ENCODE results near the gene CACTIN. TPM values are rescaled to one million over a fixed set of nuclear protein-coding genes. Genes with fewer than 3 reads are reported as not detected.
"Not testable (repeated sequence)": the region's sequence is repeated elsewhere in the genome, so short reads cannot be mapped to it uniquely, and the experiment has no call there.

The CACTIN gene
- total RNA-seq, 1 donor from 2014 or later, result 39.2 TPM

DNA sequence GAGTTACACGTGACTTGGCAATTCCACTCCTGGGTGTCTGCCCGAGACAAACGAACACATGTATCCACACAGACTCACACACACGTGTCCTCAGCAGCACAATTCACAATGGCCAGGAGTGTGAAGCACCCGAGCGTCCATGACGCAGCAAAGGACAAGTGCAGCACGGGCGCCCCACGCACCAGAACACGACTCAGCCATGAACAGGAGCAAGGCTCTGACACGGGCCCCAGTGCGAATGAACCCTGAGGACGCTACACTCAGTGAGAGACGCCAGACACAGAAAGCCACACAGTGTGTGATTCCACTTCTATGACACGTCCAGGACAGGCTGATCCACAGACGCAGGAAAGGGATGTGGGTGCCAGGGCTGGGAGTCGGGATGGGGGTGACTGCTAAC lies 37.2 kb upstream of the CACTIN start:
- intact Hi-C loops (cut with micrococcal nuclease), result no loop called here

DNA sequence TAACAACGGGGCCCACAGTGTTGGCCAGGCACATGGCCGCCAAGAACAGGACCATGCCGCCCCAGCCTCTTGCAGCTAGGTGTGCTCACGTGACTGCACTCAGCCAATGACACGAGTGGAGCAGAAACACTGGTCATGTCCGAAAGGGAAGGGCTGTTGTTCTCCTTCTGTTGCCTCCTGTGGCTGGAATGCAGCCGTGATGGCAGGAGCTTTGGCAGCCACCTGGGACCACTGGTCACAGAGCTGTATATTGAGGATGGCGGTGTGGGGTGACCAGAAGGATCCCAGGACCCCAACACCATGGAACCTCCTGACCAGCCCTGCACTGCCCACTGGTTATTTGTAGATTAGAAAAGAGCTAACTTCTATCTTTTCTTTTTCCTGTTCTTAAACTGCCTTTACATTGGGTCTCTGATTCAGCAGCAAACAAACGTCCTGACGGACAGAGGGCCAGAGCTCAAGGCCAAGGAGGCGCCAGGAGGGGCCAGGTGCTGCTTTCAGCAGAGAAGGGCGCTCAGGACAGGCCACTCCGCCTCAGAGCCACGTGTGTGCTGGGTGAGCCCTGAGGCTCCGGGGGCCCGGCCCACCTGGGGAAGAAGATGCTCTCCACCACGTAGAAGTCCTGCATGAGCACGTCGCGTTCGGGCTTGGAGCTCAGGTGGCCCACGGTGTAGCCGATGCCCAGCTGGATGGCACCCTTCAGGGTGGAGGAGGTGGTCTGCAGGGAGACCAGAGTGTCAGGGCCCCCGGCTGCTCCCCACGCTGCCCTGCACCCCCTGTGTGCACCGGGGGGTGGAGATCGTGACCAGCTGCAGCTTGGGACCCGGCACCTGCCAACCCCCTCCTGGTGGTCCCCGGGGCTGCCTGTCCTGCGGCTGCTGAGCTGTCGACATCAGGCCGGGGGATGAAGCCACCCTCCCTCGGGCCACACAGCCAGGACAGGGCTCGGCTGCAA lies 35.0 kb upstream of the CACTIN start:
- intact Hi-C loops (cut with micrococcal nuclease), result no loop called here

DNA sequence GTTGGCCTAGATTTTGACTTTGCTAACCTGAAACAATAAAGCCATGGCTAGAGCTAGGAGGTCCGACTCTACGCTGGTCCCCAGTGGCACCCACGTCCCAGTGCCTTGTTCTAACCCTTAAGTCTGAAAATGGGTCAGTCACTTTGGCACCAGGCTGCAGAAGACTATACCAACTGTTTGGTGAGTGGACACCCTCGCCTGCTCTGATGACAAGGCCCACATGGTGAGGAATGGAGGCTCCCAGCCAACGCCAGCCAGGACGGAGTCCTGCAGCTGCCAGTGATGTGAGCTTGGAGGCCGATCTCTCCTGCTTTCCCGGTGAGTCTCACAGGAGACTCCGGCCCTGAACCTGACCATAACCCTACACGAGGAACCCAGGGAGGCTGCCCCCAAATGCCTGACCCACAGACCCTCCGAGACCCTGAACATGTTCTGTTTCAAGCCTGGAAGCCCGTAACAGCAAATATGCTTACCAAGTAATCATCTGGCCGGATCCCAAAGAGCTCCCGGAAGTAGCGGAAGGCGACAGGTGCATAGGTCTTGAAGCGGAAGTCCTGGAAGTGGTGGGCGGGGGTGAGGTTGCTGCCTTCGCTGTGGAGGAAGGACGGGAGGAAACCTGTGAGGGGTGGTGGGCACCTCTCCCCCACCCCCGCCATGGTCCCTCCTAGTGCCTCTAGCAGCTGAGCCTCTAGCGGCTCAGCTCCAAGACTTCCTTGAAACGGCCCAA lies 34.1 kb upstream of the CACTIN start:
- intact Hi-C loops (cut with micrococcal nuclease), result no loop called here

GRCh38 chr19:3659746-3660112 lies 33.1 kb upstream of the CACTIN start:
- intact Hi-C loops (cut with micrococcal nuclease), result no loop called here

DNA sequence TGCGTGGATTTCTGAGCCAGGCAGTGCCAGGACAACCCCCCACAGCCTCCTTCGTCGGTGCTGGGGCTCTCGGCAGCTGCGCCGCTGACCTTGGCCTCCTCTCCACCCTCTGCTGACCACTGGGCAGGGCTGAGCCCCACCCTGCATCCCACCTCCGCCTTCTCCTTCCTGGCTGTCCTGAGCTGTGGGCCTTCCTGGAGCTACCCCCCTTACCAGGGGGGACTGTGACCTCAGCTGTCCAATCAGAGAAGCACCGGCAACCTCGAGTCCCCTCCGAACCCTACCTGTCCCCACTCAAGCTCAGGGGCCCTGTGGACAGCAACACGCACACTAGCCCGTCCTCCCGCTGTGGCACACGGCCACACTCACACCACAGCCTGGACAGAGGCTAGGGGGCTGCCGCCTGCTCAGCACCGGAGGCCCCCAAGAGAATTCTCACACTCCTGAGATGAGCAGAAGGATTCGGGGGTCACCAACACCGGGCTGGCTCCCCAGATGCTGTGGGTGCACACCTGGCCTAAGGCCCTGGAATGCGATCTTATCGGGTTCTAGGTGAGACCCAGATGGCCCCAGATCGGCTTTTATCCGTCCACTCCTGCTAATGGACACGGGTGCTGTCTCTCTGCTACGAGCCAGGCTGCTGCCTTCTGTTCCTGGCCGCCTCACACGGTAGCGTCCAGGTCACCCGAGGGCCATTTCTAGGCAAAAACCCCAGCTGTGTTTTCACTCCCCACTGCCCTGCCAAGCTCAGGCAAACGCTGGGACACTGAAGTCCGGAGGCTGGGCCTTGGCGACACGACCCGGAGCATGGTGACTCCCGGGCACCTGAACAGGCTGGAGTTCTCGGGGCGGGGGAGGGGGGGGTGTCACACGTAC lies 32.5 kb upstream of the CACTIN start:
- intact Hi-C loops (cut with micrococcal nuclease), result no loop called here

GRCh38 chr19:3658004-3658869 lies 31.6 kb upstream of the CACTIN start:
- intact Hi-C loops (cut with micrococcal nuclease), result no loop called here

GRCh38 chr19:3657395-3657769 lies 30.8 kb upstream of the CACTIN start:
- intact Hi-C loops (cut with micrococcal nuclease), result no loop called here

- intact Hi-C loops (cut with micrococcal nuclease), result no loop called here
Measured at GRCh38 chr19:3656747-3657394, 30.3 kb upstream of the CACTIN start.

DNA sequence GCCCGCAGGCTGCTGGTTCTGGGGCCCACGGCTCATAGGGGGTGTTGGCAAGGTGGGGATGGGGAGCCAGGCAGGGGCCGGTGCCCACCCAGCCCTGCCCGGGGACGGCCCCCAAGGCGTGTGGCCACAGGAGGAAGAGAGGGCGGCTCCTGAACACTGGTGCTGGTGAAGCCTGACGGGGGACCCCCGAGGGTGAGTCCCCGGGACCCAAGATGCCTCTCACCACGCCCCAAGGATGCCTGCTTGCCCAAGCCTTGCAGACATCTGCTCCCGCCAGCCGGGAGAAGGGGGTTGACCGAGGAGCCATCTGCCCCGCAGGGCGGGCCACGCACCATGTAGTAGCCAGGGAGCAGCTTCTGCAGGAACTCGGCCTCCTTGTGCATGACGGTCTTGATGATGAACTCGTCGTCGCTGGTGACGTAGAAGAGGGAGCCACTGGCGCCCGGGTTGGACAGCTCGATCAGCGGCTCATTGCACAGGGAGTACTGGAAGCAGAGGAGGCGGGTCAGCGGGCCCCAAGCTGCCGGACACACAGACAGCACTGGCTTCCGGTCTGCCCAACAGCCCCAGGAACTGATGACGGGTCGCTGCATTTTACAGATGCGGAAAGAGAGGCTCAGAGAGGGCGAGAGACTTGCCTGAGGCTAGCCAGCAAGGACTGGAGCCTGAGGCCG lies 29.6 kb upstream of the CACTIN start:
- intact Hi-C loops (cut with micrococcal nuclease), result no loop called here

DNA sequence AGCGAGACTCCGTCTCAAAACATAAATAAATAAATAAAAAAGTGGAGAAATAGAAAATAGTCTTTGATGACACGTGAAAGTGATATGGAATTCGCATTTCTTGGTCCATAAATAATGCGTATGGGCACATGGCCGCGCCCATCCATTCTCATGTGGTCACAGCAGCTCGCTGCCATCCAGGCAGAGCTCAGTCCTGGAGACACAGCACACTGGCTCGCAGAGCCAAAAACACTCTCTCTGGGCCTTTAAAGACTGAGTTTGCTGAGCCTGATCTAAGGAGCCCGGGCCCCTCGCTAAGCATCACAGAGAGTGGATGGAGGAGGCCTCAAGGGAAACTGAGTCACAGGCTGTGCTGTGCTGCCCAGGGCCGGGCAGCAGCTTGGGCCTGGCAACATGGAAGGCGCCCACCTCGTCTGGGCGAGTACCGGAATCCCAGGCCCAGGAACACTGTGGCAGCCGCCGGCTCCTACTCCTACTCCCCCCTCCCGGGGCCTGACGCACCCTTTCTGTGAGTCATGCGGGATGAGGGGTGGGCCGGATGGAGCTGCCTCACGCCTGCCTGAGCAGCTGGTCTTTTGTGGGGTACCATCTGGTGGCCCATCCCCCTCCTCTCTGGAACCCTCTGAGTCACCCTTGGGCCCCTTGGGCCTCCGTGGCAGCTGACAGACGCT lies 28.9 kb upstream of the CACTIN start:
- intact Hi-C loops (cut with micrococcal nuclease), result no loop called here

DNA sequence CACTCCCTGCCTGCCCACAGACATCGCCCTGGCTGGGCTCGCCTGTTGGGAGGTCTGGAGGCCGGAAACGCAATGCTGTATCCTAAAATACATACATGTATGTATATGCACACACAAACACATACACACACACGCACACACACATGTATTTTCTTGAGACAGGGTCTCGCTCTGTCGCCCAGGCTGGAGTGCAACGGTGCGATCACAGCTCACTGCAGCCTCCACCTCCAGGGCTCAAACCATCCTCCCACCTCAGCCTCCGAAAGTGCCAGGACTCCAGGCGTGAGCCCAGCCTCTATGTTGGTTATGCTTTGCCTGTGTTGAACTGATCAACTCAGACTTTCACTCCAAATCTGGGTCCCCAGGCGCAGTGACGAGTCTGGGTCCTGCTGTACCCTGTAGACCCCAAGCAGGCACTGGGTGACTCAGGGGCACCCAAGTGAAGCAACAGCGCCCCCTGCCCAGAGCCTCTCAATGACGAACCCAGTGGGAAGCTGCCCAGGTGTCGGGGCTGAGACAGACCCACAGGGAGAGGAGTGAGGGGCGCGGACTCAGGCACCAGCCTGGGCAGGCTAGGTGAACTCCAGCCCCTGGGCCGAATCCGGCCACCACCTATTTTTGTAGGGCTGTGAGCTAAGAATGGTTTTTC lies 27.4 kb upstream of the CACTIN start:
- intact Hi-C loops (cut with micrococcal nuclease), result no loop called here

- intact Hi-C loops (cut with micrococcal nuclease), result no loop called here
Measured at GRCh38 chr19:3653081-3653795, 26.6 kb upstream of the CACTIN start.

DNA sequence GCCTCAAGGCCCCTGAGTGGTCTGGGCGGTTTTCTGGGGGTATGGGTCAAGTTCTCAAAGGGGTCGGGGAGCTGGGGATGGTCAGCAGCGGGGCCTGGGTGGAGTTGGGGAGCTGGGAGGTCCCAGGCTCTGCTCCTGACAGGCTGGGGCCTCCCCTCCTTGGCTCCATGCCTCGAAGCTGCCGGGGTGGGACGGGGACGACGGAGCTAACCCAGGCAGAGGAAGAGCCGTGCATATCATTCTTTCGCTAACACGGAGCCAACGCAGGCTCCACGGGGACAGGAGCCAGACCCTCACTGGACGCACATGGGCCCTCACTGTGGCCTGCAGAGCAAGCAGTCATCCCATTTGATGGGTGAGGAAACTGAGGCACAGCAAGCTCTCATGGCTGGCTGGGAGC lies 25.8 kb upstream of the CACTIN start:
- intact Hi-C loops (cut with micrococcal nuclease), result no loop called here

DNA sequence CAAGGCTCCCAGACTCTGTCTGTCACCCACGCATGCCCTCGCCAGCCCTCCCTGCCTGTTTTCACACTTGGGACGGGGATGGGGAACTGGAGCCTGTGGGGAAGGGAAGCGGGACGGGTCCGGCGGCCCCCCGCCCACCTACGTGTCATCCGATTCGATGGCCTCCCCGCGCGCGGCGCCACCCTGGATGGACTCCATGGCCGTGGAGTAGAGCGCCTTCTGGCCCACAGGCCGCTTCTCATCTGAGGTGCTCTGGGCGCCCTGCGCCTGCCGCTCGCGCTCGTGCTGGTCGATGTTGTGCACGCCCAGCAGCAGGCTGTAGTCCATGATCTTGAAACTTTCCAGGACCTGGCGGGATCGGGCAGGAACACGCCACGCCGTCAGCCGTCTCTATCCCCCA lies 25.1 kb upstream of the CACTIN start:
- intact Hi-C loops (cut with micrococcal nuclease), result no loop called here

- intact Hi-C loops (cut with micrococcal nuclease), result no loop called here
Measured at GRCh38 chr19:3649888-3650287, 23.3 kb upstream of the CACTIN start.

- intact Hi-C loops (cut with micrococcal nuclease), result no loop called here
Measured at GRCh38 chr19:3648037-3648905, 21.7 kb upstream of the CACTIN start.

DNA sequence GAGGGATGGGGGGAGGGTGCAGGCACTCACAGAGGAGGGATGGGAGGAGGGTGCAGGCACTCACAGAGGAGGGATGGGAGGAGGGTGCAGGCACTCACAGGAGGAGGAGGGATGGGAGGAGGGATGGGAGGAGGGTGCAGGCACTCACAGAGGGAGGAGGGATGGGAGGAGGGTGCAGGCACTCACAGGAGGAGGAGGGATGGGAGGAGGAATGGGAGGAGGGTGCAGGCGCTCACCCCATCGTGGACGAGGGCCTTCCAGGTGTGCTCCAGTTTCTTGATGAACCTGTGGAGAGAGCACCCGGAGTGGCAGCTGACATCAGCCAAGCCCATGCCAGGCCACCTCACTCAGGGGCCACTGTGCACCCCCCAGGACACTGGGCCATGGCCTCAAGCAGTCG lies 20.5 kb upstream of the CACTIN start:
- intact Hi-C loops (cut with micrococcal nuclease), result not testable (repeated sequence)

Measured in T-helper 1 cell treated with Interleukin-12 subunit alpha and Interleukin-12 subunit beta and Interleukin-4 antibody, amounts not matched to agents 30 ng/mL and 1 ng/mL, for 36 hours (primary cell).